Hematopoietic multipotent progenitor cell treated with erythropoietin and hydrocortisone succinate and interleukin-3 and kit ligand, for 15 days (in vitro differentiated cells): ENCODE measurements around the gene IGF2BP2.
"Not testable (repeated sequence)": the region's sequence is repeated elsewhere in the genome, so short reads cannot be mapped to it uniquely, and the experiment has no call there.

Experiments used
- DNase-seq: peaks from one replicate; pipeline ENCODE4 v3.0.0-alpha.2; 2015; ENCODE audit warnings: low spot score

IGF2BP2 gene

DNA sequence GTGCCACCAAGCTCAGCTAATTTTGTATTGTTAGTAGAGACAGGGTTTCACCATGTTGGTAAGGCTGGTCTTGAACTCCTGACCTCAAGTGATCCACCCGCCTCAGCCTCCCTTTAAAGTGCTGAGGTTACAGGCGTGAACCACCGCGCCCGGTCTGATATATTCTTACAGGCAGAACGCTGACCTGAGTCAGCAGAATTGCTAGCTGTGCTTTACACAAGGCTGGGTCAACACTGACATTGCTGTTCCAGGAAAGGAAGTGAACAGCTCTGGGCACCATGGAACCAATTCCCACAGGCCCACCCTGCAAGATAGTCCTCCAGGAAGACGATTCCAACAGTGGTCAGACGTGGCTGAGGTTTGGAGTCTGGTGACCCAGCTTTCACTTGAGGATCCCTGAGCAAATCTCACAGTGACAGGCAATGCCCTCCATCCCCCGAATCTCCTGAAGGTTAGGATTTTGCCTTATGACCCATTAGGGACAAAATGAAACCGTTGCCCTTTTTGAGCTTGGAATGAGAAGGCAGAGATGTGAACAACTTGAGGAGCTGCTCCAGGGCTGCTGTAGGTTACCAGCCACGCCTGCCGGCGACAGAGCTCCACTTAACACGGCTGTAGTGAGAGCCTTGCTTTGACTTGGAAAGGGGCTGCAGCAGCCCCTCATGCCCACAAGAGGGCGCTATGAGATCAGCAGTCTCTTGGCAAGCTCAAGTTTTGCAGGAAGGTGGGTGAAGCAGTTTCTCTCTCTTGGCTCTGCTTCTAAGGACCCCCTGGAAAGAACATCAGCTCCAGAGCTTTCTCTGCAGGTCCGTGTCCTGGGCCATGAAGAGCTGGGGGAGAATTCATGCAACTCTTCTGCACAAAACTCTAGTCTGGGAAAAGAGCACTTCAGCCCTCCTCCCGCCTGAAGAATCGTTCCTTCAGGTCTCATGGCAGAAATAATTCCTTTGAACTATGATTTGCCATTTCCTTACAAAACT is 164.6 kb downstream of the IGF2BP2 start:
- peak; percentile 78 for DNase-seq

DNA sequence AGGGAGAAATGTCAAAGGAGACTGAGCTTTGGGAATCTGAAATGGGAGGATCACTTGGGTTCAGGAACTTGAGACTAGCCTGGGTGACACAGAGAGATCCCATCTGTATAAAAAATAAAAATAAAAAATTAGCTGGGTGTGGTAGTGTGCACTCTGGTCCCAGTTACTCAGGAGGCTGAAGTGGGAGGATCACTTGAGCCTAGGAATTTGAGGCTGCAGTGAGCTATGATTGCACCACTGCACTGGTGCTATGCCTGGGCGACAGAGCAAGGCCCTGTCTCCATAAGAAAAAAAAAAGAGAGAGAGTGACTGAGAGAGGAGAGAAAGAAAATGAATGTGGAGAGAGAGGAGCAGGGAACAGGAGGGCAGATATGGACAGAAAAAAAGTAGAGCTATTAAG is 165.9 kb downstream of the IGF2BP2 start:
- DNase-seq: no peak

DNA sequence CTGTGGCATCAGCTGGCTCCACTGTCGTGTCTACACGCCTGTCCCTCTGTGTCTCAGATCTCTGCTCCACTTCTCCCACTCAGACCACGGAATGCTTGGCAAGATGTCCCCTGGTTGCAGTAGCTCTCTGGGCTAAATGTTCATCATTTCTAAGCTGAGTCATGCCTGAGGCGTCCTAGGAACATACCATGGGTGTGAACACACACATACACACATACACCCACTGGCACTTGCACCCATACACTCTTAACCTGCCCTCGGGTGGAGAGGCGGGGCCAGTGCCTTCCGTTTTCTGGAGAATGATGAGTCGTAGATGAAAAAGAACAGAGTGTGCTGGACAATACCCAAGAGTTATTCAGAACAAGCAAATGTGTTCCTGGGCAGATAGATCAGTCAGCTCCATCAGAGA is 166.3 kb downstream of the IGF2BP2 start:
- peak; percentile 10 for DNase-seq

DNA sequence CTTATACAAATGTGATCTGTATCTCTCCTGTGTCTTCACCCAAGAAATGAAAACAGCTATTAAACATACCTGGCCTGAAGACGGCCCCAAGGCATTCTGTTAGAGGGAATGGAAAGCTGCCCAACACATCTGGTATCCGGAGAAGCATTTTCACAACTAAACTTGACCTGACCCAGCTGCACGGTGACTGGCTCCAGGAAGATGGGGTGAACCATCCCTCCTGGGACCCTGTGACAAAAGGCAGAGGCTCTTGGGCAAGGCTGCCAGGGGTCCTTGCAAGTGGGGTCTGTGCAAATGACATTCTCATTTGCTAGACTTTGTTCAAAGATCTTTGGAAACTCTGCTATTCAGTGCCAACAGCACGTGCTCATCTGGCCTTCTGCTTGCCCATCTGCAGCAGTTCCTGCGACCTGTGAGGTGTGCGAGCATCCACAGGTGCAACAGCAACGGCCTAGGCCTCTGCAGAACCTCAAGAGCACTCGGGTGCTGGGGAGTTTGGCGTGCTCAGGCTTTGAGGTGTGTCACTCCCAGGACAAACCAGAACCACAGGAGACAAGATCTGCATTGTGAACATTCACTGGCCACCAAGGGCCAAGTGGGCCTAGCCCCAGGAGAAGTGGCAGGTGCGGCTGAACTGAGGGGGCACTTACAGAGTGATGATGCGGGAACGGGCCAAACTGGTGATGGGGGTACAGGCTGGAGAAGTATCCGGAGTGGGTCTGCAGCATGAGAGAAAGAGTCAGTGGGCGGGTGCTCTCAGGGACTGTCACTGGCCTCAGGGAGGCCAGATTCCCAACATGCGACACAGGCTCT is 166.9 kb downstream of the IGF2BP2 start:
- DNase-seq: no peak

DNA sequence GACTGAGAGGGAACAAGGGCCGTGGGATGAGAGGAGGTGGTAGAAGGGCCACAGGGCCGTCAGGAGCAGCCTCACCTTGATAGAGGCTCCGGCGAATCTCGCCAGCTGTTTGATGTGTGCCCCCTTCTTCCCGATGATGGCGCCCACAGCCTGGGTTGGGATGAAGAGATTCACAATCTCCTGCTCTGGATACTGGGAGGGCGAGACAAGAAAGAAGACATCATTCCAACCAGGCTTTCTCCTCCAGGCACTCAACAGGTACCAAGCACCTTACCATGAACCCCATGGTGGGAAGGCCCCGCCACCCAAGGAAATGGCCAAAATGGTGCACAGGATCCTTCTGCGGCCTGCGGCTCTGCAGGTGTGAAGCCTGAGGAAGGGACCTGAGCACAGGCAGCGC is 167.6 kb downstream of the IGF2BP2 start:
- DNase-seq: no peak

DNA sequence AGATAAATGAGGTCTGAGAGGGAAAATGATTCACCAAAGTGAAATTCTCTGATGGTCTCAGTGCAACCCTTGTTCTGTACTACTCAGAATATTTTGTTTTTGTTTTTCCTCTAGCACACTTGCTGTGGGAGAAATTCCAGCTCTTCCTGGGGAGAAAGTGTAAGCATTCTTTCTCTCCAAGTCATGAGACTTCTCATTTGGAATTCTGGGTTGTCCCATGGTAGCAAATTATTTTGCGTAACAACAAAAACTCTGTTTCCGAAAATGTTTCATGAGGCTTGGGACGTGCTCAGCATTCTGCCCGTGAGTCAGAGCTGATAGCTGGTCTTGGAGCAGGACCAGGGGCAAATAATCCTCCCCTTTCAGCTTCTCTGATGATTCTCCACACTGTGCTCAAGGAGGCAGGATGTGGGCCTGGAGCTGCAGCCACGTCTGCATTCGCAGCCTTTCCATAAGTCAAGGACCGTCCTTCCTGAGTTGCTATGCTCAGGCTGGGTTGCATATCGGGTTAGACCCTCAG is 168.5 kb downstream of the IGF2BP2 start:
- DNase-seq: no peak

DNA sequence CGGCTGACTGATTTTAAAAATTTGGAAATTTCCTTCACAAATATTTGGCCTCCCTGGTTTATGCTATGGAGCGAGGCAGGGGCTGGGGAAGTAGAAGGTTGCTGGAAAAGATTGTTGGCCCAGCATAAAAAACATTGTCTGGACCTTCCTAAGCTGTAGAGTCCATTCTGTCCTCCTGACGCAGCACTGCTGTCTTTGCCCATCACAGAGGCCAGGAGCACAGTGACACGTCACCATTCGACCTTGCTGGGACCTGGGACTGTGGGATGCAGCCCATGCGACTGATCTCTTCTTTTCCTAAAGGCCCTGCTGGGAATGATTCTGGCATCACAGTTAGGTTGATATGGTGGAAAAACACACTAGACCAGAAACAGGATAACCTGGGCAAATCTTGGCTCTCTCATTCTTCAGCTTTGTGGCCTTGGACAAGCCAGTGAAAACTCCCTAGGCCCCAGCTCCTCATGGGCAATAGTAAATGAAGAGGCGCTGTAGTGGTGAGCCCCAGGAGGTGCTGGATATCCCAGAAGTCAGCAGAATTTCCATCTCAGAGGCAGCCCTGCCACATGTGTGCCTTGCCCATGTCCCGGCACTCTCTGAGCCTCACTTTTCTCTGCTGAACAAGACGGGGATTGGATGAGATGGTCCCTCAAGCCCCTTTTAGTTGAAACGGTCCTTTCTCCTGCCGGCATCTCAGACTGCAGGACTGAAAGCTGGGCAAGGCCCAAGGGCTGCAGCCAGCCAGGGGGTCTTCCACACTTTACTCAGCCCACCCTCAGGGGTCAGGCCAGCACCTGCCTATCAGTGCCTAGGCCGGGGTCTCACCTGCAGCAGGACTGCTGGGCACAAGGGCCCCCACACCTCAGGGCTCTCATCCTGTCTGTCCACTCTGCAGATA is 169.2 kb downstream of the IGF2BP2 start:
- DNase-seq: no peak

DNA sequence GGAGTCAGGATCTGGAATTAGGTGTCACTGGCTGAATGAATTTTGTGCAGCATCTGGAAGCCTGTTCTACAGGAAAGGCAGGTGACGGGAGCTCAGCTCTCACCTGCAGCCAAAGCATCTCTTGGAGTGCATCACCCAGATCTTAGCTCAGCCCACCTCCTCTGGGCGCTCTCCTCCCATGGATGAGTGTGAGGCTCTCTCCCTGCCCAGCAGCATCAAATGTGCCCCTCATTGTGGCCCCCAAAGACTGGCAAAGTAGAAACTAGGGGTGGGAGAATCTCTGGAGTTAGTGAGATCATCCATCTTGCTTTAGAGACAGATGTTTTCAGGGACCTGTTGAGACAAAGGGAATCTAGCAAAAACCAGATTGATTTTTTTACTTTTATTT is 170.1 kb downstream of the IGF2BP2 start:
- no peak for DNase-seq

DNA sequence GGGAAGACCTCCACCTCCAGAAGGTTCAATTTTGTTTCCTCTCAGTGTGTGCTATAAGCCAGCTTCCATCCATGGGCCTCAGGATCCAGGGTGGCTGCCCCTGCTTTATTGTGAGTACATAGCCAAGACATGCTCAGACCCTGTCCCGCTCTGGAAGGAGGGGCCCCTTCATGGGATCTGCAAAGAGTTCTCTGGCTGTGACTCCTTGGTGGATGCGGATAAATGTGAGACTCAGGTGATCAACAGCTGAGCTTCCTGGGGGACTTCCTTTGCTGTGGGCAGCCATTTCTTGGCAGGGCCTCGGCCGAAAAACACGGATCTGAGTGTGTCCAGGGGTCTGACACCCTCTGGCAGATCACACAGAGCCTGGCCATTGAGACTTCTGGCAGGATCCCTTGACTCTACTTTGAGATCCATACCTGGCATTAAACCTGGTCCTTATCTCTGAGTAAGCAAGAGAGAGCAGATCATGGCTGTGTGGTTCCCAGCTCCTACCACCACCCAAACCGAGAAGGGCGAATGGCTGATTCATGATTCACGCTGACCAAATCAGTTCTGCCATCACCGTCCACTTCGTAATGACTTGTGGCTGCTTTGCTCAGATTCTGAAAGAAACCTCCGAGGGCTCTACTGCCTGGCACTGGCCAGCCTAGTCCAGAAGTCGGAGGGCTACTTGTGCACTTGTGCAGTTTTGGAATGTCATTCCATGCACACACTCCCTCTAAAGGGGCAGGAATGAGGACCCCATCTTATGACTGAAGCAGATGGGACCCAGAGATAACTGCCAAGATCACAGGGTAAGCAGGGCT is 170.7 kb downstream of the IGF2BP2 start:
- DNase-seq: no peak

DNA sequence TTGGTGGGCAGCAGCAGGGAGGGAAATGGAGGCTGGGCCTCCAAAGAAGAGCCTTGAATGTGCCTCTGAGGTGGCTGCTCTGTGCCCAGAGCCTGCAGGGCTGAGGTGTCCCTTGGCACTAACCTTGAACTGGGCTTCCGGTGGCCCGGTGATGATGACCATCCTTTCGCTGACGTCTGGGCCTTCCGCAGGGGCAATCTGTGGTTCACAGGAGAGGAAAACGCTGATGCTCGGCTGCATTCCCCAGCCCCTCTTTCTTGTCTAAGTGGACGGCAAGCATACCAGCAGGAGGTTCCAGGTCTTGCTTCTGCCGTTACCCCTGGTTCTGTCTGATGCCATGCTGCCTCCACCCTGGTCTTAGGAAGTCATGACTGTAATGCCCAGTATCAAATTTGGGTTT is 172.9 kb downstream of the IGF2BP2 start:
- no peak for DNase-seq

DNA sequence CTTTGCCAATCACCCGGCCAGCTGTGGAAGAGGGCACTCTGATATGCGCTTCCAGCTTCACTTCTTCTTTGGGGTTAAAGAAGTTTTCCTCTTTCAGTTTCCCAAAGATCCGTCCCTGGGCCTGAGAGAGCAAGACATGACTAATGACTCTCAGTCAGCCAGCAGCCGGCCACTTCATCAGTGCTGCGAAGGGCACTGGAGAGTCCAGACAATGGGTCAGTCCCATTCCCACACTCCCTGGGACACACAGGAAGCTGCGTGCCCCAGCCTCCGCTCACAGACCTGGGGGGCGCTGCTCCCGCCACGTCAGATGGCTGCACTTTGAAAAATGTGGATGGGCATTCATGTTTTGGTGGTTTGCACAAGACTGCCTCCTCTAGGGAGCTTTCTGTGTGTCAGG is 175.4 kb downstream of the IGF2BP2 start:
- DNase-seq: no peak

DNA sequence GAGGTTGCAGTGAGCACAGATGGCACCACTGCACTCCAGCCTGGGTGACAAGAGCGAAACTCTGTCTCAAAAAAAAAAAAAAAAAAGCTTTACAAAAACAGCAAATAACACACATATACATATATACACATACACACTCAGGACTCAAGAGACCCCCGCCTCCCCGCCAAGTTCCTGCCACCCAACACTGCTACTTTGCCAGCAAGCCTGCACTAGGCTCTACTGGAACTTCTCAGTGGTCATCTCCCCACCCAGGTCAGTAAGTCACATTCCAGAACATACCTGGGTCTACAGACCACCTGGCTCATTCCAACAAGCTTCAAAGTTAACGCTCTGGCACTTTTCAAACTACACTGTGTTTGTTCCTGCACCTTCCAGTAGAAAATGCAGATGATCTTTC is 176.4 kb downstream of the IGF2BP2 start:
- DNase-seq: no peak

DNA sequence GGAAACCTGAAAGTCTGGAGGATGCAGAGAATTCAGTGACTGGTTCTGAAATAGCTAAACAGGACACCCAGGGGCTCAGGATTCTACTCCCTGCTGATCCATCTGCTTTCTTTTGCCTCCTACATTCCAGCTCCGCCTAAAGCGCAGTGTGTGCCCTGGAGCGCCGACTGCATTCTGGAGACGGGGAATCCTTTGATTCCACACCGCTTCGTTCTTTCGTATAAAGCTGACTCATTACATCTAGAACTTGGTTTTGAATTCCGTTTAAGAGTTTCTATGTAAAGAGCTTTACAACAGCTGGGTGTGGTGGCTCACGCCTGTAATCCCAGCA is 177.0 kb downstream of the IGF2BP2 start:
- DNase-seq: no peak

DNA sequence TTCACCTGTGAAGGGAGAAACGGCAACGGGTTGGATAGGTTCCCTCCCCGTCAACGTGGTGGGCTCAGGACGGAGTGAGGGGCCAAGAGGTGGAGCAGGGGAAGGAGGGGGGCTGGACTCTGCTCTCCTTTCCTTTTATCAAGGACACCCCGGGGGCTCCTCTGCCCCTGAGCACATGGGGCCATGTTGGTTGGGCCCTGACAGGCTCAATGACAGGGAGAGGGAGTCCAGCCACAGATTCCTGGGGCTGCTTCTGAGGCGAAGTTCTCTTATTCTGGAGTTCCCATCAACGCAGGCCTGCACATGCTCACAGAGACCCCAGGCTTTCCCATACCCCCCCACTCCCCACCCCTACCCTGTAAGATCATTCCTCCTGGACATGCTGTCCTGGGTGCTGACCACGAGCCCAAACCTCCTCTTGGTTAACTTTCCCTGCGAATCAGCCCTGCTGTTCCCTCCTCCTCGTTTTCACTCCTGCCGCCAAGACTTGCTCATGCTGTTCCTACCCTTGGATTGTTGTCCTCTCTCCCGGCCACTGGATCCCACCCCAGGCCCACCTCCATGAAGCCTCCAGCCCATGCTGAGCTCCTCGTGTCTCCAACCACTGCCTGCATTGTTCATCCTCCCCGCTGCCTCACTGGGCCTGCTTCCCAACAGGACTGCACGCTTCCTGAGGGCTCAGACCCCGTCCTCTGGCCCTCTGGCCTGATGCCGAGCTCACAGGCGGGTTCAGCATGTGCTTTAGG is 177.5 kb downstream of the IGF2BP2 start:
- no peak for DNase-seq

DNA sequence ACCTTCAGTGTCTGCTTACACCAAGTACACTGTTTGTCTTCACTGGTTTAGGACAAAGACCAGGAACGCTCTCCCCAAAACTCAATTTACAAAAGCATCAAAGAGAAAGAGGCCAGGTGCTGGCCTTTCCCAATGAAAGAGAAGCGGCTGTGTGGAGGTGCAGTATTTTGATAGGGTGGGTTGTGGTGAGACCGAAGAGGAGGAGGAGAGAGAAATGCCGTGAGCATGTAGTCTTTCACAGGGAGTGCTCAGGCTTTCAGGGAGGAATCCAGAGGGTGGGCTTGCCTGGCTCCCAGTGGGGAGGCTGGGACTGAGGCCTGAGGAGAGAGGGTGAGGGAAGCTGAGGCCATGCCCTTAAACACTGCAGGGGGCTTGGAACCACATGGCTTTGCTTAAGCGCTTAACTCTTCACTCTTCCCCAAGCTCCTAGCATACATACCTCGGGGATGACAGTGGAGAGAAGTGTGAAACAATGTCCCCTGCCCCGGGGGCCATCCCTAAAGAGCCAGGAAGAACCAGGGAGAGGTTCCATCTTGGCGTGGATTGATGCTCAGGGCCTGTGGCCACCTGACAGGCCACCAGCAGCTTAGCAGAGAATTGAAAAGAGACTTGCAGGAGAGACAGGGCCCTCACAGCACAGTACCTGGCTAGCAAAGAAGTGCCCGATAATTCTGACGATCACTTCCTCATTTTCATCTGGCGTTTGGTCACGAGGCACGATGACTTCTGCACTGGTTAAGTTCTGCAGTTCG is 178.3 kb downstream of the IGF2BP2 start:
- no peak for DNase-seq

DNA sequence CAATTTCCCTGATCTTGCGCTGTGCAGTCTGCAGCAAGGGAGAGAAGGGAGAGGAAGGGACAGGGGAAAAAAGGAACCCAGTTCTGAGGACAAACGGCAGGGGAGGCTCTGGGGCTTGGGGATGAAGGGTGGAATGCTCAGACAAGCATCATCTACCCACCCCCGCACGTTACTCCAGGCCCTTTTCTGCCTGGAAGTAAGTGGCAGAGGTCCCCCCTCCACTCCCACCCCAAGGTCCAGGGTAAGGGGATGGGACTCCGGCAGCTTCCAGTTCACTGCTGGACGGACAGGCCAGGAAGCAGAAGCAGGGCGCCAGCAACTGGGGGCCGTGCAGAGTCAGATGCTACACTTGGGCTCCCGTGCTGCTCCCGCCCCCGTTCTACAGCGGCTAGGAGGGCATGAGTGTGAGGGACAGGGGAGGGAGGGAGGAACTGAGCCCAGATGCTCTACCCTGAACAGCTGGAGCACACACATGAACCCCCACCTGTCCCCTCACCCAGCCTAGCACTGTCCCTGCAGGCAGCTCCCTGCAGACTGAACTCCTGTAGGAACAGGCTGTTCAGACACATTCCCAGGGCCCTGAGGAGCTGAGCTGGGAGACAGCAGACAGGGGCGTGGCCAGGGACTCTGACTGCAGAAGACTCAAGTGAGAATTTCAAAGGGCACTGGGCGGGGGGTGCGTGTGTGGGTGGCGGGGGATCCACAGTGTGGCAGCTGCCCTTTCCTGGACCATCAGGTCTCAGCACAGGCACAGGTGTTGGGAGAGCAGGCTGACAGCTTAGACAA is 179.1 kb downstream of the IGF2BP2 start:
- no peak for DNase-seq

DNA sequence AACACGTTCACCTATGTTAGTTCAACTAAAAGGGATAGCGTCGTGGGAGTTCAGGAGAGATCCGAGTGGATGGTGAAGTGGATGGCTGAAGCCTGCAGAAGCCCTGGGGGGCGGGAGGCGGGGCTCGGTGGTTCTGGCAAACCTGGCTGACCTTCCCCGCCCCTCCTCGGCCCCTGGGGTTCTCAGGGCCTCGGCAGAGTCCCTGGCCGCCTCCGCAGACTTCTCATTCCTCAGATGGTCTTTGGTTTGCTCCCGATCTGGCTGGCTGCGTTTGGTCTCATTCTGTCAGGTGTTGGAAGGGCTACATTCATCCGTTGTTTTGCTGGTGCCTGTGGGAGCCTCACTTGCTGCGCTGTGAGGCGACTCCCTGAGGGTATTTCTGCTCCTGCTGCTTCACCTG is 179.7 kb downstream of the IGF2BP2 start:
- DNase-seq: not testable (repeated sequence)

DNA sequence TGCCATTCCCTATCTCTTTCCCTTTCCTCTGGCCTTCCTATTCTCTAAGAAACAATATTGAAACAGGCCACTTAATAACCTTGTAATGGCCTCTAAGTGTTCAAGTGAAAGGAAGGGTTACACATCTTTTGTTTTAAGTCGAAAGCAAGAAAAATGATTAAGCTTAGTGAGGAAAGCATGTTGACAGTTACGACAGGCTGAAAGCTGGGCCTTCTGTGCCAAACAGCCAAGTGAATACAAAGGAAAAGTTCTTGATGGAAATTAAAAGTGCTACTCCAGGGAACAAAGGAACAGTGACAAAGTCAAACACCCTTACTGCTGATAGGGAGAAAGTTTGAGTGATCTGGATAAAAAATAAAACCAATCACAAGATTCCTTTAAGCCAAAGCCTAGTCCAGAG is 184.5 kb downstream of the IGF2BP2 start:
- no peak for DNase-seq
